HEK293 (cell line): ENCODE measurements around the gene PTAR1.

ENCODE experiments used
- ZNF23 ChIP-seq: fragments of 450-650 bp; formaldehyde crosslinking; IDR thresholded peaks from 2 replicates; pipeline ENCODE4 v1.5.1; 2016; ENCODE audit warnings: missing biosample characterization, missing genetic modification characterization, borderline replicate concordance
- ZNF24 ChIP-seq: fragments of 450-650 bp; formaldehyde crosslinking; IDR thresholded peaks from 2 replicates; pipeline ENCODE4 v1.5.1; 2016; ENCODE audit warnings: missing biosample characterization, missing genetic modification characterization
- ZNF274 ChIP-seq, 2 experiments: fragments of 200-500 bp in 1 of 2; fragments of 450-650 bp in 1 of 2; sonication (Bioruptor generic) in 1 of 2; formaldehyde crosslinking in 1 of 2; IDR thresholded peaks; 2 replicates each; pipeline versions ENCODE4 v1.5.1 to v1.6.1; 2014 to 2016; ENCODE audit warnings: borderline replicate concordance in 1 of 2, inconsistent platforms in 1 of 2, low read length in 1 of 2, missing biosample characterization in 1 of 2, missing genetic modification characterization in 1 of 2
- ZNF629 ChIP-seq: fragments of 450-650 bp; formaldehyde crosslinking; IDR thresholded peaks from 2 replicates; pipeline ENCODE4 v1.5.1; 2017; ENCODE audit warnings: missing biosample characterization, missing genetic modification characterization
- TF ChIP-seq, protein P1 (sequence below): fragments of 450-650 bp; formaldehyde crosslinking; IDR thresholded peaks from 2 replicates; pipeline ENCODE4 v1.5.1; 2016; ENCODE audit warnings: missing biosample characterization, missing genetic modification characterization
- TF ChIP-seq, protein P2 (sequence below): fragments of 450-650 bp; formaldehyde crosslinking; IDR thresholded peaks from 2 replicates; pipeline ENCODE4; 2016; ENCODE audit warnings: missing biosample characterization, missing genetic modification characterization

DNA sequence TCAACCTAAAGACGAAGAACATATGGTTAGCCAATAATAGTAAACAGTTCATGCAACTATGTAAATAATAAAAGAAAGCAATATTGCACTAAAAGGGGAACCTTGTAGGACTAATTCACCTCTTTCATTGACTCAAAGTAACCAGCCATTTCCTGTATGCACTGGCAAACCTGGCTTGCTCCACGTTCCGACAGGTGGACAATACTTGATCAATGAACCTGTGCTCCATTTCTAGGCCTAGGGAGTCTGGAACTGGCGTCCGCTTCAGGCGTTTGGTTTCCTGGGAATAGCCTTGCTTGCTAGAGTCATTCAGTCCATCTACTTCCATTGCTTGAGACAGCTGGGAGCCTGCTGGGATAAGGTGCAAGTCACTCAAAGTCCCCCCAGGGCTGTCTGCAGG lies 41.6 kb downstream of the PTAR1 start:
- TF ChIP-seq ZNF274 (IDR thresholded peaks at IDR 0.05; ENCODE audit: low read length) (no peak), ZNF274 (tag by site-specific recombination; IDR thresholded peaks at IDR 0.05; ENCODE audit: borderline replicate concordance) (no peak), ZNF23 (no peak), ZNF24 (tag by site-specific recombination) (no peak), ZNF629 (tag by site-specific recombination) (no peak)
- TF ChIP-seq, protein P1, sequence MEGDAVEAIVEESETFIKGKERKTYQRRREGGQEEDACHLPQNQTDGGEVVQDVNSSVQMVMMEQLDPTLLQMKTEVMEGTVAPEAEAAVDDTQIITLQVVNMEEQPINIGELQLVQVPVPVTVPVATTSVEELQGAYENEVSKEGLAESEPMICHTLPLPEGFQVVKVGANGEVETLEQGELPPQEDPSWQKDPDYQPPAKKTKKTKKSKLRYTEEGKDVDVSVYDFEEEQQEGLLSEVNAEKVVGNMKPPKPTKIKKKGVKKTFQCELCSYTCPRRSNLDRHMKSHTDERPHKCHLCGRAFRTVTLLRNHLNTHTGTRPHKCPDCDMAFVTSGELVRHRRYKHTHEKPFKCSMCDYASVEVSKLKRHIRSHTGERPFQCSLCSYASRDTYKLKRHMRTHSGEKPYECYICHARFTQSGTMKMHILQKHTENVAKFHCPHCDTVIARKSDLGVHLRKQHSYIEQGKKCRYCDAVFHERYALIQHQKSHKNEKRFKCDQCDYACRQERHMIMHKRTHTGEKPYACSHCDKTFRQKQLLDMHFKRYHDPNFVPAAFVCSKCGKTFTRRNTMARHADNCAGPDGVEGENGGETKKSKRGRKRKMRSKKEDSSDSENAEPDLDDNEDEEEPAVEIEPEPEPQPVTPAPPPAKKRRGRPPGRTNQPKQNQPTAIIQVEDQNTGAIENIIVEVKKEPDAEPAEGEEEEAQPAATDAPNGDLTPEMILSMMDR (tag by site-specific recombination): no peak
- TF ChIP-seq, protein P2, sequence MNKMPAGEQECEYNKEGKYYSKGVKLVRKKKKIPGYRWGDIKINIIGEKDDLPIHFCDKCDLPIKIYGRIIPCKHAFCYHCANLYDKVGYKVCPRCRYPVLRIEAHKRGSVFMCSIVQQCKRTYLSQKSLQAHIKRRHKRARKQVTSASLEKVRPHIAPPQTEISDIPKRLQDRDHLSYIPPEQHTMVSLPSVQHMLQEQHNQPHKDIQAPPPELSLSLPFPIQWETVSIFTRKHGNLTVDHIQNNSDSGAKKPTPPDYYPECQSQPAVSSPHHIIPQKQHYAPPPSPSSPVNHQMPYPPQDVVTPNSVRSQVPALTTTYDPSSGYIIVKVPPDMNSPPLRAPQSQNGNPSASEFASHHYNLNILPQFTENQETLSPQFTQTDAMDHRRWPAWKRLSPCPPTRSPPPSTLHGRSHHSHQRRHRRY (tag by site-specific recombination): no peak
